GM19043 (cell line): ENCODE measurements around the gene PAM16.

Experiments
- ATAC-seq: cut with Tn5 transposase; IDR thresholded peaks from one replicate; pipeline ENCODE4 v1.9.1; 2021; ENCODE audit warnings: low read depth; ENCODE audit not compliant: unreplicated experiment

The PAM16 gene

DNA sequence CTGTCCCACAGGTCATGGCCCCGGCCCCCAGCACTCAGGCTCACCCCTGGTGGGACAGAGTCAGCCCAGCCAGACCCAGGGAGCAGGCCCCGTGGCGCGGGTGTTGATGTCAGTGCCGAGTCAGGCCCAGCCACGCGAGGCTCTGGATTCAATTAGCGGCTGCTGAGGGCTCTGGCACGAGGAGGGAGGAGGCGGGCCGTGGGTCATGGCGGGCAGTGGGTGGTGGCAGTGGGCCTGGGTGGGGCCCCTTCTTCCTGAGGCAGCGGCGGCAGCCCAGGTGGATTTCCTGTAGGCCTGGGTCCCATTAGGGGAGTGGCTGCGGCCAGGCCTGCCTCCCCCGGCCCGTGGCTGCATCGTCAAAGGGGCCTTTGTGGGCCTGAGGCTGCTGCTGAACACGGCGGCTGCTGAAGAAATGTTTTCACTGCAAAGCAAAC lies 33.4 kb upstream of the PAM16 start:
- ATAC-seq = no peak

DNA sequence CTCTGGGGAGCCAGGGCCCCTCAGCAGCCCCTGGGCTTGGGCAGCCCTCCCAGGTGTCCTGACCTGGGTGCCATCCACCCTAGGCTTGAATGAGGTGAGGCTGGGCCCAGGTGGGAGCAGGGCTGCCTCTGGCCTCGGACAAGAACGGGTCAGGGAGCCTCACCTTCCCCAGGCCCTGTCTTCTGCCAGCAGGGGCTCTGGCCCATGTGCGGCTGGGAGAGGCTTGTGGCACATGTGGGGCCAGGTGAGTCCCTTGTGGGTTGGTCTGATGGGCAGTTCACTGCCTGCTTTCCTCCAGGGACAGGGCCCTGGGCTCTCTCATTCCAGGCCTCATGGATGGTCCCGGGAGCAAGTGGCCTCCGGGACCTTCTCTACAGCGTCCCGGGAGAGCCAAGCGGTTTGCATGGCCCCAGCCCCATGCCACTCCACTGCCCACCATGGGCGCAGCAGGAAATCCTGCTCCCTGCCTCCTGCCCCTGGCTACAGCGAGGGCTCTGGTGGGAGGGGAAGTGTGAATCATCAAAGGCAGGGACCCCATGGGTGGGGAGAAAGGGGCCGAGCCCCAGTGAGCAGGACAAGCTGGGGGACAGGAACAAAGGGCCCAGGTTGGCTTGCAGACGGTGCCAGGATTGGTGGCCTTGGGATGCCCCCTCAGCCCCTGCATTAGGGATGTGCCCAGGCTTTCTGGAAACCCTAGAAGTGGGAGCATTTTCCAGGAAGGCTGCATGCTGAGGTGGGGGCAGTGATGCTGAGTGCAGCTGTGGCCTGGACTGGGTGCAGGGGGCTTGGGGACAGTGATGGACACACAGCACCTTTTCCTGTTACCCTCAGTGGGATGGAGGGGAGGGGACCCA lies 32.7 kb upstream of the PAM16 start:
- ATAC-seq = no peak

DNA sequence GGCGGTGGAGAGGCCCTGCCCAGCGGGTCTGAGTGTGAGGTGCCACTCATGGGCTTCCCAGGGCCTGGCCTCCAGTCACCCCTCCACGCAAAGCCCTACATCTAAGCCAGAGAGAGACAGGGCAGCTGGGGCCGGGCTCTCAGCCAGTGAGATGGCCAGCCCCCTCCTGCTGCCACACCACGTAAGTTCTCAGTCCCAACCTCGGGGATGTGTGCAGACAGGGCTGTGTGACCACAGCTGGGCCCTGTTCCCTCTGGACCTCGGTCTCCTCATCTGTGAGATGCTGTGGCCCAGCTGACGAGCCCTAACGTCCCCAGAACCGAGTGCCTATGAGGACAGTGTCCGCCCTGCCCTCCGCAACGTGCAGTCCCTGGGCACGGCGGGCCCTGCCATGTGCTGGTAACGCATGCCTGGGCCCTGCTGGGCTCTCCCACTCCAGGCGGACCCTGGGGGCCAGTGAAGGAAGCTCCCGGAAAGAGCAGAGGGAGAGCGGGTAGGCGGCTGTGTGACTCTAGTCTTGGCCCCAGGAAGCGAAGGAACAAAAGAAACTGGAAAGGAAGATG lies 31.8 kb upstream of the PAM16 start:
- ATAC-seq = no peak

DNA sequence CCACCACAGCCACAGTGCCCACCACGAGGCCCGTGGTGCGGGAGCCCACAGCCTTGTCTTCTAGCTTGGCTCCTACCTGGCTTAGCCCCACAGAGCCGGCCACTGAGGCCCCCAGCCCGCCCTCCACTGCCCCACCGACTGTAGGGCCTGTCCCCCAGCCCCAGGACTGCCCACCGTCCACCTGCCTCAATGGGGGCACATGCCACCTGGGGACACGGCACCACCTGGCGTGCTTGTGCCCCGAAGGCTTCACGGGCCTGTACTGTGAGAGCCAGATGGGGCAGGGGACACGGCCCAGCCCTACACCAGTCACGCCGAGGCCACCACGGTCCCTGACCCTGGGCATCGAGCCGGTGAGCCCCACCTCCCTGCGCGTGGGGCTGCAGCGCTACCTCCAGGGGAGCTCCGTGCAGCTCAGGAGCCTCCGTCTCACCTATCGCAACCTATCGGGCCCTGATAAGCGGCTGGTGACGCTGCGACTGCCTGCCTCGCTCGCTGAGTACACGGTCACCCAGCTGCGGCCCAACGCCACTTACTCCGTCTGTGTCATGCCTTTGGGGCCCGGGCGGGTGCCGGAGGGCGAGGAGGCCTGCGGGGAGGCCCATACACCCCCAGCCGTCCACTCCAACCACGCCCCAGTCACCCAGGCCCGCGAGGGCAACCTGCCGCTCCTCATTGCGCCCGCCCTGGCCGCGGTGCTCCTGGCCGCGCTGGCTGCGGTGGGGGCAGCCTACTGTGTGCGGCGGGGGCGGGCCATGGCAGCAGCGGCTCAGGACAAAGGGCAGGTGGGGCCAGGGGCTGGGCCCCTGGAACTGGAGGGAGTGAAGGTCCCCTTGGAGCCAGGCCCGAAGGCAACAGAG lies 31.0 kb upstream of the PAM16 start:
- no peak for ATAC-seq

DNA sequence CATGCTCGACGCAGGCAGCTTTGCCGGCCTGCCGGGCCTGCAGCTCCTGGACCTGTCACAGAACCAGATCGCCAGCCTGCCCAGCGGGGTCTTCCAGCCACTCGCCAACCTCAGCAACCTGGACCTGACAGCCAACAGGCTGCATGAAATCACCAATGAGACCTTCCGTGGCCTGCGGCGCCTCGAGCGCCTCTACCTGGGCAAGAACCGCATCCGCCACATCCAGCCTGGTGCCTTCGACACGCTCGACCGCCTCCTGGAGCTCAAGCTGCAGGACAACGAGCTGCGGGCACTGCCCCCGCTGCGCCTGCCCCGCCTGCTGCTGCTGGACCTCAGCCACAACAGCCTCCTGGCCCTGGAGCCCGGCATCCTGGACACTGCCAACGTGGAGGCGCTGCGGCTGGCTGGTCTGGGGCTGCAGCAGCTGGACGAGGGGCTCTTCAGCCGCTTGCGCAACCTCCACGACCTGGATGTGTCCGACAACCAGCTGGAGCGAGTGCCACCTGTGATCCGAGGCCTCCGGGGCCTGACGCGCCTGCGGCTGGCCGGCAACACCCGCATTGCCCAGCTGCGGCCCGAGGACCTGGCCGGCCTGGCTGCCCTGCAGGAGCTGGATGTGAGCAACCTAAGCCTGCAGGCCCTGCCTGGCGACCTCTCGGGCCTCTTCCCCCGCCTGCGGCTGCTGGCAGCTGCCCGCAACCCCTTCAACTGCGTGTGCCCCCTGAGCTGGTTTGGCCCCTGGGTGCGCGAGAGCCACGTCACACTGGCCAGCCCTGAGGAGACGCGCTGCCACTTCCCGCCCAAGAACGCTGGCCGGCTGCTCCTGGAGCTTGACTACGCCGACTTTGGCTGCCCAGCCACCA lies 30.2 kb upstream of the PAM16 start:
- no peak for ATAC-seq

DNA sequence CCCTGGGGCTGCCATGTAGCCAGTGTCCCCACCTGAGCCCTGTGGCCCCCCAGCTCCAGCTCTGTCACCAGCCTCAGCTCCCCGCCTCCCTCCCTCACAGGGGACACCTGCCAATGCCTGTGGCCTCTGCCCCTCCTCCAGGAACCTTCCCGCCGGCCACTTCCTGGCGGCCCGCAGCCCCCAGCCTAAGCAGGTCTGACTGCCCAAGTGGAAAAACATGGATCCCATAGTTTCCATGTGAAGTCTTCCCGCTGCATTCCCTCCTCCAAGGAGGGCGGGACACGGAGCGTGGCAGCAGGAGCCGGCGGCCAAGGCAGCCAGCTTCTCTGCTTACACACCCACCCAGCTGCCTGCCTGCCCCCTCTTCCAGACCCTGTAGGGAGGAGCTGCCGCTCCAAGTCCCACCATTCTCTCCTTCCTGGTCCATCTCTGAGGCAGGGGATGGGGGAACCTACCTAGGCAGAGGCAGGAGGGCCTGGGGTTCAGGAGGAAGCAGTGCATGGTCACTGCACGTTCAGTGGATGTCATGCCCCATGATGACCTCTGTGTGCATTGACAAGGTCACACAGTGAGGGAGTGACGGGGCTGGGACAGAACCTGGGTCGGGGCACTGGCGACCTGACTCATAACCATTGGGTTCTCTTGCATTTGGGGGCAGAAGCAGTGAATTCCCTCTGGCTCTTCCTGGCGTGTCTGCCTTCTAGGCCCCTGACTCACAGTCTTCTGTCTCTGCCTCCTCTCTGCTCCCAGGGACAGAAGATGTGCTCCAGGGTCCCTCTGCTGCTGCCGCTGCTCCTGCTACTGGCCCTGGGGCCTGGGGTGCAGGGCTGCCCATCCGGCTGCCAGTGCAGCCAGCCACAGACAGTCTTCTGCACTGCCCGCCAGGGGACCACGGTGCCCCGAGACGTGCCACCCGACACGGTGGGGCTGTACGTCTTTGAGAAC lies 29.3 kb upstream of the PAM16 start:
- ATAC-seq = no peak

DNA sequence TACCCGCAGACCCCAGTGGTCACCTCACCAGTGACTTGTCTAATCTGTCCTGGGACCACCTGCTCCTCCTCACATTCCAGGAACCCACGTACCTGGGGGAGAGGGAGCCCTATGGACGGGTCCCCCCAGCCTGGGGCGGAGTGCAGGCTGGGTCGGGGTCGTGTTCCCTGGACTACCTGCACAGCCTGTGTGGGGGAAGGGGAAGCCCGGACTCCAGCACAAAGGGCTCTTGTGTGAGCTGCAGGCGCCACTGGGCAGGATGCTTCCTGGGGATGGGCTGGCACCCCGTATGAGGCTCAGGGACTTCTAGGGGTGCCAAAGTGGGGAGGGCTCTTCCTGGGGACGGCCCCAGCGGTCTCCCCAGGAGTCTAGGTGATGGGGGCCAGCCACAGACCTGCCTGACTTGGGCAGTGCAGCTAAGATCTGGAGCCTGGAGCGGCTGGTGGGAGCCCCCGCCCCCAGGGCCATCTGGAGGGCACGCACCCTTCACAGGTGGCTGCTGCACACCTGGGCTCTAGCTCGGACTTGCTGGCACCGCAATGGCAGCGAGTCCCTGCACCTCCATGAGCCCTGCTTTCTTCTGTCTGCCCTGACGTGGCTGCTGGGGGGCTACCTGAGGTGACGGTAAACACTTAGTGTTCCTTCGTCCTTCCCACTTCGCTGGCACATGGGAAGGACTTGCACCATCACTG lies 28.0 kb upstream of the PAM16 start:
- no peak for ATAC-seq

DNA sequence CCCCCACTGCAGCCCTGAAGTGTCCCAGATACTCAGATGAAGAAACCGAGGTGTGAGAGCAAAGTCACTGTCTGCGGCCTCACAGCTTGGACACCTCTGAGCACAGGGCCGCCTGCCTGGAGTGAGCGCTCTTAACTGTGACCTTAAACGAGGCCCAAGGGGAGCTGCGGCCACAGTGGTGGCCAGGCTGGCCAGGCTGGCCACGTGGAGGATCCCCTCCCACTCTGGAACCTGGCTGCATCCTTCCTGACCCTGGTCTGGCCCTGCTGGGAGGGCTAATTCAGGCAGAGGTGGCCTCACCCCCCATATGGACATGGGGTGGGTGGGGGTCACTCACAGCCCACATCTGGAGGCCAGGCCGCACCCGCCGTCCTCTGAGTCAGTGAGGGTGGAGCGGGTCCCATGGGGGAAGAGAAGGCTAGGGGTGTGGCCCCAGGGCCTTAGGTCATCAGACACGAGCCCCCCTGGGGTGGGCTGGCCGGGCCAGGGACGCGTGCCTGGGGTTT lies 27.1 kb upstream of the PAM16 start:
- ATAC-seq = no peak

DNA sequence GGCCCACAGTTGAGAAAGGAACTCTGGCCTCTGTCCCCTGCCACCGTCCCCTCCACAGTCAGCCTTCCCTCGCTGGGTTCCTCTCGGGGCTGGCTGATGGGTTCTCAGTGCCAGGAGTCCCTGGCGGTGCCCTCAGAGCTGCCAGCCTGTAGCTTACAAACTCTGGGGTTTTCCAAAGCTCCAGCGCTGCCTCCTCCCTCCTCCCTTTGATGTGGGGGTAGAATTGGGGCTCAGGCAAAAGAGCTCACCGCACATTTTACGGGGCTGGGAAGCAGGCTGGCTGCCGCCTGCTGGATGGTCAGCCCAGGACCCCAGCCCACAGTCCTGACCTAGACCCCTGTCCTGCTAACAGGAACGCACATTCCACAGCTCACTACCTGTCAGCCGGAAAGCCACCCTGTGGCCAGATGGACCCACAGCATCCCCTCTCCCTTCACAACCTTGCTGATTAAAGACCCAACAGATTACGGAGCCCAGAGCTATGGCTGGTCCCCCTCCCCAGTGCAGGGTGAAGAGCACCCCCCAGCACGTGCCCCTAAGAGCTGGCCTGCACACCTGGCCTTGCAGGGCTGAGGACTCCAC lies 26.5 kb upstream of the PAM16 start:
- ATAC-seq = no peak

DNA sequence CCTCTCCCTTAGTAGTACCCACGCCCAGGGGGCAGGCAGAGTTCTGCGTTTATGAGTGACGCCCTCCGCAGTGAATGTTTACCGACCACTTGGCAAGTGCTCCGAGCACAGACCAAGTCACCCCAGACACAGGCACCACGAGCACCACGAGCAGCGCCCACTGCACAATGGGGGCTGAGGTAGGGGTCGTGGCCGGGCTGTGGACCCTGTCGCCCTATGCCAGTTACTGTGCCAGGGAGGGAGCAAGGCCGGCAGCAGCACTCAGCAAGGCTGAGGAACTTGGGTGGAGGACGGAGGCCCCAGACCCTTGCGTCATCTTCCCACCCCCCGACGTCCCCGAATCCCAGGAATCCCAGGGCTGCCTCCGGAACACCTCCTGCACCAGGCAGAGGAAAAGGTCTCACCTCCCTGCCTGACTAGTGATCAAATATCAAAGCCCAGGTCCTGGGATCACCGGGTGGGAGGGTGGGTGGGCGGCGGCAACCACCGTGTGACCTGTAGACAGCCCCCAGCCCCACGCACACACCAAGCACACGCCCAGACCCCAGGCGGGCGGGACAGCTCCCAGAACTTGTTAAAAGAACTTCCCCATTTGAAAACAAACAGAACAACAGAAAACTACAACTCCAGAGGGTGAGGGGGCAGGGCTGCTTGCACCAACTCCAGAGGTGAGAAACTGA lies 25.9 kb upstream of the PAM16 start:
- no peak for ATAC-seq

DNA sequence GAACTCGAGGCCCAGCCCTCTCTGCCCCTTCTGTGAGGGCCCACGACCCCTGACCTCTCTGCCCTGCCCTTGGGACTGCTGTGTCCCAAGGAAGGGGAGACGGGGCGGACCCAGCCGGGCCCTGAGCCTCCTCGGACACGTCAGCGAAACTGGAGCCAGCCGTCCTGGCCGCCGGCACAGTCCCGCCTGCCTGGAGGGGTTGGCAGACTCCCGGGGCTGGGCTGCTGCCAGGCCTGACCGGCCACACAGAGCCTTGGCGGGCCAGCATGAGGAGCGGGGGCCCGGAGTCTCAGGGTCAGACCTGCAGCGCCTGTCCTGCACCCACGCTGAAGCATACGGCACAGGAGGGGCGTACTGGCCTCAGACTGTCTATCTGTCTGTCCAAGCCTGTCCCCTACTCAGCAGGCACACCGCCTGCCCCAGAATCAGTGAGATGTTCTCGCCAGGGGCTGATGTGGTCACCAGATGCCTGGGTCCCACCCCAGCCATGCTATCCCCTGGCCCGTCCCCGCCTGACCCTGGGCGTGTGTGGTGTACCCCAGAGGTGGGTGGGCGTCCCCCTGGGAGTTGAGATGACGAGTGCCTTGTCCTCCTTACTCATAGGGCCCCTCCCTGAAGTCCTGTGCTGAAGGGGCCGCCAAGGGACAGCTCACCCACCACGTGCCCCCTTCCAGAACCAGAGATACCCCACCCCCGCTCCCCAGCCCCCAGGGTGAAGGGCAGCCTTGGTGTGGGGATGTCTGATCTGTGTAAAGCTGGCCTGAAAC lies 25.2 kb upstream of the PAM16 start:
- ATAC-seq = no peak

DNA sequence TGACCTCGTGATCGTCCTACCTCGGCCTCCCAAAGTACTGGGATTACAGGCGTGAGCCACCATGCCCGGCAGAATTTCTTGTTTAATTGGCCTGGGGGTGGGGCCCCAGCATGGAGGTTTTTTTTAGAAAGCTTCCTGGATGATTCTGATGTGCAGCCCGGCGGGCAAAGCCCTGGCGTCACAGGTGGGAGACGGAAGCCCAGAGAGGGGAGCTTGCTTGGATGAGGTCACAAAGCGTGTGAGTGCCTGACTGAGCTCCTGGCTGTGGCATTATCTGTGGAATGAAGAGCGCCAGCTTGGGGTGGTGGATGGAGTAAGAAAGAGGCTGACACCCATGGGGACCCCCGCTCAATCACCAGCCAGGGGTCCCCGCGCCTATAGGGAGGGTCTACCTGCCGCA lies 24.6 kb upstream of the PAM16 start:
- no peak for ATAC-seq

DNA sequence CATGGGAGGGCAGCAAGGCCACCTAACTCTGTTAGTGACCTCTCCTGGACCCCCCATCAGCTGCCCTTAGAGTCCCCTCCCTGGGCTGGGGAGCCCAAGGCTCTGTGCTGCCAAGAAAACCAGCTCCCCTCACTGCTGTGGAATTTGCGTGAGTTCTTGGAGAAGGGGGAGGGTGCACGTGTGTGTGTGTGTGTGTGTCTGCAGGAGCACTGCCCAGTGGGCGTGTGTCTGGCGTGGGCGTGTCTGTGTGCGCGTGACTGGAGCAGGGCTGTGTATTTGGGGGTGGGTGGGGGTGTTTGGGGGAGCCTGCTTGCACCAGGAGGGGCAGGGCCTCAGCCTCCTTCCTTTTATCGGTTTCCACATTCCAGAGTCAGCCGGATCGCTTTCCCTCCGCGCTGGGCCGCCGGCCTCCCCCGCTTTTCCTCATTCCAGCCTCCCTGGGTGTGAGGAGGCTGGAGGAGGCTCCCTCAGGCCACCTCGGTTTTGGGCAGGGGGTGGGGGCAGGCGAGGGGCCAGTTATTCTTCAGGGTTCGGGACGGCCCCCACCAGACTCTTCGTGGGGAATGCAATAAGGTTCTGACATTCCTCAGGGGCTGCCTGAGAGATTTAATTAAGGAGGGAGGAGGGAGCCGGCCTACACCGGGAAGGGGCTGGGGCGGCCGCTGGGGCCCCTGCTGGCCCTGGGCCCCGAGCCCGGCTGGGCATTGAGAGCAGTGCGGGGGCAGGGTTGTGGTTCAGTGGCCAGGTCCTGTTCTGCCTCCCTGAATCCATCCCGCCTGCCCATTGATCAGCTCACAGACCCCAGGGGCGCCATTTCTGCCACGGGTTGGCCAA lies 23.0 kb upstream of the PAM16 start:
- ATAC-seq = no peak

DNA sequence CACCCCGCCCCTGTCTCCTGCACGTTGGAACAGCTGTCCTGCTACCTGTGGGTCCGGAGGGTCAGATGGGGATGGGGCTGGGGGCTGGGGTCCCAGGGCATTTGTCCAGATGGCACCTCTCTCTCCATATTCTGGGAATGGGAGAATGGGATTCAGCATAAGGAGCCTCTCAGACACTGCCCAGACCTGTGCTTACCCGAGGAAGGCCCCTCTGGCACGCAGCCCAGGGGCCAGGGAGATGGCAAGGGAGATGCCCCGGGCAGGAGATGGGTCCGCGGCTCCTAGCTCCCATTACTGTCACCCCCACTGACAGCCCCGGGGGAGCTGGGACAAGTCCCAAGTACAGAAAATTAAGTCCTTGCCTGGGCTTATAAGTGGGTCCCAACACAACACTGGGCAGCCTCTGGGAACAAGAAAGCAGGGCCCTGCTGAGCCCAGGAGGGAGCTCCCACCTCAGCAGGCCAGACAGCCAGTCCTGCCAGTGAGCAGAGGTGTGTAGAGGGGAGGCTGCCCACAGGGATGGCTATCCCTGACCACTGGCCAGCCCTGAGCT lies 22.3 kb upstream of the PAM16 start:
- no peak for ATAC-seq

DNA sequence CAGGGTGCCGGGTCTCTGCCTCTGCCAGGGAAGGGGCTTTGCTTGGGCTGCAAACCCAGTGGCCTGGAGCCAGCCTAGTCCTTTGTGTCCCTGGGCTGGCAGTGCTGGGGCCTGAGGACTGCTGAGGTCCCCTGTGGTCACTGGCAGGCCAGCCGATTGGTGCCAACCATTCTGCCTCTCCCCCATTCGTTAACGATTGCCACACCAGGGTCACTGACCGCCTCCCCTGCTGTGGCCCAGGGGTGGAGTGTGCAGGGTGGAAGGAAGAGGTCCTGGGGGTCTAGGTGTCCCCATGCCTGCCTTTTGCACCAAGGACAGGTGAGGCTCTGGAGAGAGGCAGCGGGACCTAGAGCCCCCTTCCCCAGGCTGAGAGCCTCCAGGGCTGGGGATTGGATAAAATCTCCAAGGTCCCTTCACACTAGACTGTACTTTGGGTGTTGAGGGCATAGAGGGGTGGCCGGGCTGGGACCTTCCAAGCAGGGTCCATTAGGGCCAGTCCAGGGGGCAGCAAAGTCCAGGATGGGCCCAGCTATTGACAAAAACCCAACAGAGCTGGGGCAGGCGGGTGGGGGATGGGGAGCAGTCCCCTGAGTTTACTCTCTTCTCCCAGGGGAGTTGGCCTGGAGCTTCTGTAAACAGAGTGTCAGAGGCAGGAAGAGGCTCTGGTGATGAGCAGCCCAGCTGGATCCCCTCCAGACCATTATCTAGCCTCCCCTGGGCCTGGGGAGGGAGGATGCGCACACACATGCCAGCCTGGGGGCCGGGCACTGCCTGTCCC lies 21.6 kb upstream of the PAM16 start:
- ATAC-seq = no peak
